Adrenal gland (tissue), 5 donors: ENCODE measurements around the gene FAM89B.

ENCODE experiments used
- POLR2A ChIP-seq, 2 donors: fragments of 450-650 bp; IDR thresholded peaks; one replicate each; pipeline ENCODE4 v1.6.1; 2017; ENCODE audit warnings: antibody characterized with exemption in 2 of 2, mild to moderate bottlenecking in 2 of 2, moderate library complexity in 1 of 2
- TF ChIP-seq, protein P1 (sequence below), 6 experiments: fragments of 450-650 bp in 4 of 6; fragments of 200-600 bp in 2 of 6; sonication (generic) in 1 of 6; IDR thresholded peaks; 1 replicate in 5 of 6; 2 replicates in 1 of 6; pipeline versions ENCODE4 v1.5.1 to v1.8.0; 2016 to 2021; ENCODE audit warnings: antibody characterized with exemption in 6 of 6, mild to moderate bottlenecking in 2 of 6, moderate library complexity in 1 of 6
- donor health status: DM: no; HTN: no; CAD: no.

DNA sequence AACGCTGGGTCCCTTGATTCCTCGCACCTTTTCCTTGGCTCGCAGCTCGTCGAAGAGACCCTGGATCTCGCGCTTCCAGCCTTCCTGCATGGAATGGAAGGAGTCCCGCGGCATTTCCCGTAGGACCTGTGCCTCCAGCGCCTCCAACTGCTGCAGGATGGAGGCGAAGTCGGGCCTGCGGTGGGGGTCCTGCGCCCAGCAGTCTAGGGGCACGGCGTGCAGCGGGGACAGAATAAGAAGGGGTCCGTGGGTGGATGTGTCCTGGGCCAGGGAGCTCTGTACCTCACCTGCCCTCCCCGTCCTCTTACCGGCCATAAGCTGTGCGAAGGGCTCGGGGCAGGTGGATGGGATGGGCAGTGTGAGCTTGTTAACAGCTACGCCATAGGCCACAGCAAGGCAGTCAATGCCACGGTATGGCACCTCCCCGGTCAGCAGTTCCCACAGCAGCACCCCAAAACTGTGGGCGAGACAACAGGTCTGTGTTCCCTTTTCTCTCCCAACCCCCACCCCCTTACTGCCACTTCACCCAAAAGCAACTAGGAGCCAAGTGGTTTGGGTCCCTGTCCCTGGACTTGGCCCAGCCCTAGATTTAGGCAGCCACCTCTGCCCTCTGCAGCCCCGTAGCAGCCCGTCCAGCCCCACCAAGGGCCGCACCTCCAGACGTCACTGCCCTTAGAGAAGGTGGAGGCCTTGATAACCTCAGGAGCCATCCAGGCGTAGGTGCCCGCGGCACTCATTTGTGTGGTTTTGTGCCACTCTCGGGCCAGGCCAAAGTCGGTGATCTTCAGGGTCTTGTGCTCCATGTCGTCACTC, 35.5 kb downstream of the FAM89B start:
- TF ChIP-seq, protein P1, sequence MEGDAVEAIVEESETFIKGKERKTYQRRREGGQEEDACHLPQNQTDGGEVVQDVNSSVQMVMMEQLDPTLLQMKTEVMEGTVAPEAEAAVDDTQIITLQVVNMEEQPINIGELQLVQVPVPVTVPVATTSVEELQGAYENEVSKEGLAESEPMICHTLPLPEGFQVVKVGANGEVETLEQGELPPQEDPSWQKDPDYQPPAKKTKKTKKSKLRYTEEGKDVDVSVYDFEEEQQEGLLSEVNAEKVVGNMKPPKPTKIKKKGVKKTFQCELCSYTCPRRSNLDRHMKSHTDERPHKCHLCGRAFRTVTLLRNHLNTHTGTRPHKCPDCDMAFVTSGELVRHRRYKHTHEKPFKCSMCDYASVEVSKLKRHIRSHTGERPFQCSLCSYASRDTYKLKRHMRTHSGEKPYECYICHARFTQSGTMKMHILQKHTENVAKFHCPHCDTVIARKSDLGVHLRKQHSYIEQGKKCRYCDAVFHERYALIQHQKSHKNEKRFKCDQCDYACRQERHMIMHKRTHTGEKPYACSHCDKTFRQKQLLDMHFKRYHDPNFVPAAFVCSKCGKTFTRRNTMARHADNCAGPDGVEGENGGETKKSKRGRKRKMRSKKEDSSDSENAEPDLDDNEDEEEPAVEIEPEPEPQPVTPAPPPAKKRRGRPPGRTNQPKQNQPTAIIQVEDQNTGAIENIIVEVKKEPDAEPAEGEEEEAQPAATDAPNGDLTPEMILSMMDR (IDR thresholded peaks at IDR 0.05), result no peak
- TF ChIP-seq POLR2A (IDR thresholded peaks at IDR 0.05), result no peak
